HL-60 (cell line): ENCODE data around the gene ACTN1.

Experiments
- DNase-seq, 2 experiments: peaks; one replicate each; pipeline ENCODE4 v3.0.0-alpha.2; 2010 to 2020; ENCODE audit warnings: low read depth in 1 of 2, low spot score in 1 of 2
- H3K27ac ChIP-seq: fragments of 250-450 bp; sonication (Bioruptor Pico); replicated peaks from 2 replicates; pipeline ENCODE4 v1.5.1; 2020; ENCODE audit warnings: mild to moderate bottlenecking, moderate library complexity
- H3K27me3 ChIP-seq: fragments of 250-450 bp; sonication (Bioruptor Pico); 2 replicates; pipeline ENCODE4 v1.5.1; 2021; ENCODE audit warnings: mild to moderate bottlenecking, moderate library complexity; ENCODE audit not compliant: insufficient read depth, poor library complexity, severe bottlenecking
- H3K4me3 ChIP-seq: replicated peaks from 2 replicates; pipeline ENCODE4 v1.5.1; 2011; ENCODE audit warnings: mild to moderate bottlenecking, control low read depth, low read length; ENCODE audit not compliant: insufficient read depth
- GABPA ChIP-seq: IDR thresholded peaks from 2 replicates; pipeline ENCODE4 v1.6.1; 2012; ENCODE audit warnings: low read depth
- POLR2AphosphoS5 ChIP-seq: IDR thresholded peaks from 2 replicates; pipeline ENCODE4 v1.6.1; 2012; ENCODE audit warnings: low read depth
- SPI1 ChIP-seq: IDR thresholded peaks from 2 replicates; pipeline ENCODE4 v1.6.1; 2012; ENCODE audit warnings: low read depth, mild to moderate bottlenecking, borderline replicate concordance
- TF ChIP-seq, protein P1 (sequence below): IDR thresholded peaks from 2 replicates; pipeline ENCODE4 v1.6.1; 2012; ENCODE audit warnings: low read depth; ENCODE audit not compliant: insufficient replicate concordance
- TF ChIP-seq, protein P2 (sequence below): IDR thresholded peaks from one replicate; pipeline ENCODE4 v1.5.1; 2011; ENCODE audit warnings: low read length, control low read depth, inconsistent platforms; ENCODE audit not compliant: insufficient read depth

Gene ACTN1

DNA sequence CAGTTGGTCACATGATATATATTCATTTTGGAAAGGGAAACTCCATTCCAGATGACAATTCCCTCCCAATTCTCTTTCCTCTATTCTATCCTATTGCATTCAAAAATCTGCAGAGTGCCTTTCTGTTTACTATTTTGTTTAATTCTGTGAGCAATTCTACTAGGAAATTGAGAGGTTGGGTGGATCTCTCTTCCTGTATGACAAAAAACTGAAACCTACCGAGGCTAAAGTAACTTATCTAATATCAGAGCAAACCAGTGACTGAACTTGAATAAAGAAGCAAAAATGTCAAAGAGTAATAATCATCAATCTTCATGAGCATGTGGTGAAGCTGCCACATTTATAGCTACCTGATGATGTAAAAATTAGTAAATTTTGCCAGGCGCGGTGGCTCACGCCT is 16.6 kb upstream of the ACTN1 start:
- no peak for DNase-seq
- Histone ChIP-seq H3K27ac (no peak overlapping the region), H3K27me3 (no peaks in the 10 kb centered on the region), H3K4me3 (no peak overlapping the region)
- TF ChIP-seq GABPA: no peak
- TF ChIP-seq SPI1: no peak
- TF ChIP-seq, protein P1, sequence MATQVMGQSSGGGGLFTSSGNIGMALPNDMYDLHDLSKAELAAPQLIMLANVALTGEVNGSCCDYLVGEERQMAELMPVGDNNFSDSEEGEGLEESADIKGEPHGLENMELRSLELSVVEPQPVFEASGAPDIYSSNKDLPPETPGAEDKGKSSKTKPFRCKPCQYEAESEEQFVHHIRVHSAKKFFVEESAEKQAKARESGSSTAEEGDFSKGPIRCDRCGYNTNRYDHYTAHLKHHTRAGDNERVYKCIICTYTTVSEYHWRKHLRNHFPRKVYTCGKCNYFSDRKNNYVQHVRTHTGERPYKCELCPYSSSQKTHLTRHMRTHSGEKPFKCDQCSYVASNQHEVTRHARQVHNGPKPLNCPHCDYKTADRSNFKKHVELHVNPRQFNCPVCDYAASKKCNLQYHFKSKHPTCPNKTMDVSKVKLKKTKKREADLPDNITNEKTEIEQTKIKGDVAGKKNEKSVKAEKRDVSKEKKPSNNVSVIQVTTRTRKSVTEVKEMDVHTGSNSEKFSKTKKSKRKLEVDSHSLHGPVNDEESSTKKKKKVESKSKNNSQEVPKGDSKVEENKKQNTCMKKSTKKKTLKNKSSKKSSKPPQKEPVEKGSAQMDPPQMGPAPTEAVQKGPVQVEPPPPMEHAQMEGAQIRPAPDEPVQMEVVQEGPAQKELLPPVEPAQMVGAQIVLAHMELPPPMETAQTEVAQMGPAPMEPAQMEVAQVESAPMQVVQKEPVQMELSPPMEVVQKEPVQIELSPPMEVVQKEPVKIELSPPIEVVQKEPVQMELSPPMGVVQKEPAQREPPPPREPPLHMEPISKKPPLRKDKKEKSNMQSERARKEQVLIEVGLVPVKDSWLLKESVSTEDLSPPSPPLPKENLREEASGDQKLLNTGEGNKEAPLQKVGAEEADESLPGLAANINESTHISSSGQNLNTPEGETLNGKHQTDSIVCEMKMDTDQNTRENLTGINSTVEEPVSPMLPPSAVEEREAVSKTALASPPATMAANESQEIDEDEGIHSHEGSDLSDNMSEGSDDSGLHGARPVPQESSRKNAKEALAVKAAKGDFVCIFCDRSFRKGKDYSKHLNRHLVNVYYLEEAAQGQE: no peak
- TF ChIP-seq, protein P2, sequence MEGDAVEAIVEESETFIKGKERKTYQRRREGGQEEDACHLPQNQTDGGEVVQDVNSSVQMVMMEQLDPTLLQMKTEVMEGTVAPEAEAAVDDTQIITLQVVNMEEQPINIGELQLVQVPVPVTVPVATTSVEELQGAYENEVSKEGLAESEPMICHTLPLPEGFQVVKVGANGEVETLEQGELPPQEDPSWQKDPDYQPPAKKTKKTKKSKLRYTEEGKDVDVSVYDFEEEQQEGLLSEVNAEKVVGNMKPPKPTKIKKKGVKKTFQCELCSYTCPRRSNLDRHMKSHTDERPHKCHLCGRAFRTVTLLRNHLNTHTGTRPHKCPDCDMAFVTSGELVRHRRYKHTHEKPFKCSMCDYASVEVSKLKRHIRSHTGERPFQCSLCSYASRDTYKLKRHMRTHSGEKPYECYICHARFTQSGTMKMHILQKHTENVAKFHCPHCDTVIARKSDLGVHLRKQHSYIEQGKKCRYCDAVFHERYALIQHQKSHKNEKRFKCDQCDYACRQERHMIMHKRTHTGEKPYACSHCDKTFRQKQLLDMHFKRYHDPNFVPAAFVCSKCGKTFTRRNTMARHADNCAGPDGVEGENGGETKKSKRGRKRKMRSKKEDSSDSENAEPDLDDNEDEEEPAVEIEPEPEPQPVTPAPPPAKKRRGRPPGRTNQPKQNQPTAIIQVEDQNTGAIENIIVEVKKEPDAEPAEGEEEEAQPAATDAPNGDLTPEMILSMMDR: no peak
- TF ChIP-seq POLR2AphosphoS5: no peak

DNA sequence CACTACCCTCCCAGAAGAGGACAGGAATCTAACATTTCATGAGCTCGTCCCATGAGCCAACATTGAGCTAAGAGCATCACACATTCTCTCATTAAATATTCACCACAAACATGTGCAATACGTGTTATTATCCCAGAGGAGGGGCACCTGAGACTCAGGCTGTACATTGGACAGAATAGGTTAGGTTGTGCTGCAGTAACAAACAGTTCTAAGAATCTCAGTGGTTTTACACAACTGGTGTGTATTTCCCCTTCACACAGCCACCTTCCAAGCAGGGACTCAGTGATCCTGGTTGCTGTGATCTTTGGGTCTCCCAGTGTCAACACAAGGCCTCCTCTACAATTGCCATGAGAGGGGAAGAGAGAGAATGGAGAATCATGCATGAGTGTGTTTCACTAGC is 15.0 kb upstream of the ACTN1 start:
- H3K27ac ChIP-seq: no peak overlapping the region
- no peaks in the 10 kb centered on the region for H3K27me3 ChIP-seq
- TF ChIP-seq POLR2AphosphoS5 (no peak), GABPA (no peak), SPI1 (no peak)
- TF ChIP-seq, protein P1: no peak
- TF ChIP-seq, protein P2: no peak
- H3K4me3 ChIP-seq: no peak overlapping the region
- no peak for DNase-seq

DNA sequence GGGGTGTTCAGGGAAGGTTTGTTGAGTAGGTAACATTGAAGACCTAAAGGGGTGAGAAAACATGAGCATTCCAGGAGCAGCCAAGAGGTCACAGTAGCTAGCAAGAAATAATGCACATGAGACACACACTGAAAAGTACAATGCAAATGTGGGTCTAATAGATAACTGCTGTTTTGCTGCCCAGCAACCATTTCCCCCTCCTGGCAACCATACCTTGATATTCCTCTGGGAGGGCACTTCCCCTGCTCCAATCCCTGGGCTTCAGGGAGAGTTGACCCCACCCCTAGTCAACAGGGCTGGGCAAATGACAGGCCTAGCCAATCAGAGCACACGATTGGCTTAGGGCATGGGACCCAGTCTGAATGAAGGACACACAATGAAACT is 8.5 kb upstream of the ACTN1 start:
- DNase-seq: no peak
- TF ChIP-seq, protein P1: no peak
- no peak for TF ChIP-seq POLR2AphosphoS5
- no peak for TF ChIP-seq GABPA
- no peak for TF ChIP-seq SPI1
- TF ChIP-seq, protein P2: no peak
- H3K27ac ChIP-seq: no peak overlapping the region
- no peaks in the 10 kb centered on the region for H3K27me3 ChIP-seq
- no peak overlapping the region for H3K4me3 ChIP-seq
